Measurements from ENCODE around the gene SNX13. TPM values are rescaled to one million over a fixed set of nuclear protein-coding genes. Genes with fewer than 3 reads are reported as not detected.

SNX13 gene
- total and polyA plus RNA-seq, 12 donors: 7.1 to 57.7 (median 44.6) TPM

- TF ChIP-seq CTCF (IDR thresholded peaks at IDR 0.05): no peak
- Histone ChIP-seq H3K27me3 (no peaks in the 10 kb centered on the region), H3K27ac (no peak overlapping the region), H3K9me3 (no peaks in the 10 kb centered on the region), H3K4me1 (peaks cover 0 to 36% (median 13%) of the 10 kb centered on the region in 9 donors), H3K36me3 (no peaks in the 10 kb centered on the region), H3K4me3 (no peak overlapping the region)
- 90 to 92% methylated on average over 5 of the region's 5 CpGs for WGBS, 2 donors
- DNase-seq (no peak), ATAC-seq (no peak)
- intact Hi-C loops (cut with DNase I): no loop called here
Measured at GRCh38 chr7:17902599-17902998, 37.7 kb downstream of the SNX13 start.

- WGBS, 2 donors: 86 to 94% methylated on average over 1 of the region's 1 CpG
- no peak for ATAC-seq
- DNase-seq: no peak
- Histone ChIP-seq H3K27me3 (no peaks in the 10 kb centered on the region), H3K9me3 (no peaks in the 10 kb centered on the region), H3K36me3 (peaks cover 0 to 18% (median 0%) of the 10 kb centered on the region in 9 donors), H3K27ac (no peak overlapping the region), H3K4me3 (no peak overlapping the region), H3K4me1 (peaks cover 0 to 33% (median 13%) of the 10 kb centered on the region in 9 donors)
- TF ChIP-seq CTCF (IDR thresholded peaks at IDR 0.05): no peak
- intact Hi-C loops (cut with DNase I): no loop called here
Measured at GRCh38 chr7:17900464-17900863, 39.8 kb downstream of the SNX13 start.

DNA sequence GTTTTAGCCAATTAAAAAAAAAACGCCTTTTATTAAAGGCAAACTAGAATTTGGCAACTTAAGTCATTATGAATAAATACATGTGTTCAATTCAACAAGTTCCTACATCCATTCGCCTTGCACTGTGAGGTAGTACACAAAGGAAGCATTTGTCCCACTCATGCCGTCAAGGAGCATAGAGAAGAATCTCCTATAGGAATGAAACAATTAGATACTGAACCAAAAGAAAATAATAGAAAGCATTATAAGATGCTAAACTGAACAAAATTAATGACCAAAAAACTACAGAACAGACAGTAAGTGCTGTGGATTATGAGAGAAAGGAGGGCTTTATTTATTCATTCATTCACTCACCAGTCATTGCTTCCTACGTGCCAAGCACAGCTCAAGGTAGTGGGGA lies 42.2 kb downstream of the SNX13 start:
- no peaks in the 10 kb centered on the region for H3K27me3 ChIP-seq
- TF ChIP-seq CTCF (IDR thresholded peaks at IDR 0.05): no peak
- H3K27ac ChIP-seq: no peak overlapping the region
- DNase-seq: no peak
- no peak overlapping the region for H3K4me3 ChIP-seq
- peaks cover 0 to 26% (median 0%) of the 10 kb centered on the region in 9 donors for H3K36me3 ChIP-seq
- peaks cover 0 to 20% (median 0%) of the 10 kb centered on the region in 9 donors for H3K4me1 ChIP-seq
- ATAC-seq: no peak
- intact Hi-C loops (cut with DNase I): no loop called here
- no peaks in the 10 kb centered on the region for H3K9me3 ChIP-seq
- WGBS, 2 donors: 92 to 94% methylated on average over 4 of the region's 4 CpGs

- Histone ChIP-seq H3K27ac (no peak overlapping the region), H3K36me3 (peaks cover 0 to 89% (median 30%) of the 10 kb centered on the region in 9 donors), H3K4me3 (no peak overlapping the region), H3K9me3 (no peaks in the 10 kb centered on the region), H3K4me1 (no peaks in the 10 kb centered on the region), H3K27me3 (no peaks in the 10 kb centered on the region)
- ATAC-seq: no peak
- WGBS, 2 donors: 93 to 96% methylated on average over 2 of the region's 2 CpGs
- DNase-seq: no peak
- intact Hi-C loops (cut with DNase I): no loop called here
- no peak for TF ChIP-seq CTCF (IDR thresholded peaks at IDR 0.05)
Measured at GRCh38 chr7:17887286-17887685, 53.0 kb downstream of the SNX13 start.
